H1 (cell line): ENCODE results near the gene ZNF334. TPM values are rescaled to one million over a fixed set of nuclear protein-coding genes. Genes with fewer than 3 reads are reported as not detected.

ENCODE experiments used
- CTCF ChIA-PET: fragments of 300-600 bp; sonication (Branson Sonifier 250); formaldehyde crosslinking; loops from one replicate; lab custom pipeline; 2021; ENCODE audit not compliant: partially characterized antibody; lab: Charles Lee
- POLR2A ChIA-PET: fragments of 300-600 bp; sonication (Branson Sonifier 250); formaldehyde crosslinking; loops from one replicate; lab custom pipeline; 2021; ENCODE audit warnings: inconsistent platforms; ENCODE audit not compliant: partially characterized antibody; lab: Charles Lee
- DNase-seq, 2 experiments: peaks; one replicate each; pipeline versions ENCODE4 v3.0.0 to v3.0.0-alpha.2; 2010 to 2022; ENCODE audit warnings: low spot score in 2 of 2, low read depth in 1 of 2, mixed read lengths in 1 of 2
- FAIRE-seq: peaks from 2 replicates; lab custom pipeline; 2011; peaks lifted over from hg19 to GRCh38; lab: Jason Lieb, UNC
- H2AFZ ChIP-seq: 2 replicates; pipeline ENCODE4 v1.8.1; 2012; ENCODE audit warnings: low read length, inconsistent platforms
- H2AK5ac ChIP-seq: 2 replicates; pipeline ENCODE4 v1.6.1; 2013; ENCODE audit warnings: low read depth, low read length
- H2BK120ac ChIP-seq: replicated peaks from 2 replicates; pipeline ENCODE3; 2013; ENCODE audit warnings: low read depth, low read length, inconsistent platforms
- H2BK12ac ChIP-seq: 2 replicates; pipeline ENCODE4 v1.6.1; 2013; ENCODE audit warnings: low read depth, low read length
- H2BK15ac ChIP-seq: 2 replicates; pipeline ENCODE4 v1.6.1; 2013; ENCODE audit warnings: low read length
- H2BK20ac ChIP-seq: 2 replicates; pipeline ENCODE4 v1.6.1; 2013; ENCODE audit warnings: low read length
- H2BK5ac ChIP-seq: 2 replicates; pipeline ENCODE4 v1.6.1; 2013; ENCODE audit warnings: low read depth, low read length
- H3K14ac ChIP-seq: 2 replicates; pipeline ENCODE4 v1.6.1; 2013; ENCODE audit warnings: inconsistent platforms; ENCODE audit not compliant: insufficient read length
- H3K18ac ChIP-seq: 2 replicates; pipeline ENCODE4 v1.6.1; 2013; ENCODE audit warnings: low read length; ENCODE audit errors: extremely low read depth
- H3K23ac ChIP-seq: 2 replicates; pipeline ENCODE4 v1.6.1; 2013; ENCODE audit warnings: inconsistent platforms; ENCODE audit not compliant: insufficient read length
- H3K23me2 ChIP-seq: 2 replicates; pipeline ENCODE4 v1.6.1; 2013; ENCODE audit warnings: low read depth, low read length
- H3K27ac ChIP-seq: 2 replicates; pipeline ENCODE4 v1.6.1; 2011; ENCODE audit warnings: low read depth, low read length, inconsistent platforms
- H3K27me3 ChIP-seq, 4 experiments: replicated peaks in 1 of 4; 1 replicate in 1 of 4; 2 replicates in 3 of 4; pipeline versions ENCODE4 v1.6.1 to v1.8.1; 2011 to 2013; ENCODE audit warnings: low read length in 3 of 4, mild to moderate bottlenecking in 3 of 4, inconsistent platforms in 2 of 4, mixed read lengths in 2 of 4, moderate library complexity in 1 of 4; ENCODE audit not compliant: control insufficient read depth in 3 of 4, insufficient read depth in 3 of 4; ENCODE audit errors: extremely low read depth in 1 of 4
- H3K36me3 ChIP-seq, 4 experiments: 2 replicates each; pipeline versions ENCODE4 v1.6.1 to v1.8.1; 2011 to 2013; ENCODE audit warnings: mild to moderate bottlenecking in 4 of 4, low read length in 3 of 4, moderate library complexity in 2 of 4, control low read depth in 1 of 4, inconsistent platforms in 1 of 4; ENCODE audit not compliant: insufficient read depth in 4 of 4, control insufficient read depth in 2 of 4
- H3K4ac ChIP-seq: replicated peaks from 2 replicates; pipeline ENCODE3; 2013; ENCODE audit warnings: low read length, low read depth, mixed read lengths, inconsistent platforms; ENCODE audit not compliant: insufficient read length
- H3K4me1 ChIP-seq, 4 experiments: replicated peaks in 1 of 4; 1 replicate in 1 of 4; 2 replicates in 3 of 4; pipeline versions ENCODE4 v1.6.1 to v1.8.1; 2011 to 2013; ENCODE audit warnings: low read length in 3 of 4, inconsistent platforms in 2 of 4, mixed read lengths in 1 of 4; ENCODE audit not compliant: insufficient read depth in 4 of 4, control insufficient read depth in 3 of 4
- H3K4me2 ChIP-seq, 2 experiments: 2 replicates each; pipeline versions ENCODE4 v1.6.1 to v1.8.1; 2011 to 2013; ENCODE audit warnings: low read depth in 2 of 2, low read length in 2 of 2, control low read depth in 1 of 2, inconsistent platforms in 1 of 2, mild to moderate bottlenecking in 1 of 2; ENCODE audit not compliant: insufficient read depth in 1 of 2
- H3K4me3 ChIP-seq, 4 experiments: fragments of 200-600, 300-600 bp in 1 of 4; sonication (generic), shearing (Covaris generic), sonication (Bioruptor Twin) in 1 of 4; 2 replicates each; pipeline versions ENCODE4 v1.5.1 to v1.8.1; 2011 to 2016; ENCODE audit warnings: low read length in 4 of 4, low read depth in 3 of 4, control low read depth in 2 of 4, inconsistent platforms in 2 of 4, mild to moderate bottlenecking in 2 of 4, mixed read lengths in 1 of 4, moderate library complexity in 1 of 4; ENCODE audit not compliant: insufficient read depth in 2 of 4; ENCODE audit errors: extremely low read depth in 1 of 4
- H3K56ac ChIP-seq: replicated peaks from 2 replicates; pipeline ENCODE3; 2013; ENCODE audit warnings: low read depth, mild to moderate bottlenecking, mixed read lengths, low read length, inconsistent platforms; ENCODE audit not compliant: insufficient read length
- H3K79me1 ChIP-seq: 2 replicates; pipeline ENCODE4 v1.6.1; 2013; ENCODE audit warnings: low read depth, low read length, control low read depth
- H3K79me2 ChIP-seq, 2 experiments: 2 replicates each; pipeline versions ENCODE4 v1.6.1 to v1.8.1; 2012 to 2013; ENCODE audit warnings: low read length in 2 of 2, mild to moderate bottlenecking in 2 of 2, inconsistent platforms in 1 of 2; ENCODE audit not compliant: insufficient read depth in 2 of 2, control insufficient read depth in 1 of 2
- H3K9ac ChIP-seq, 4 experiments: replicated peaks in 1 of 4; 1 replicate in 1 of 4; 2 replicates in 3 of 4; pipeline versions ENCODE4 v1.6.1 to v1.8.1; 2011 to 2013; ENCODE audit warnings: low read depth in 3 of 4, low read length in 3 of 4, control low read depth in 2 of 4, mild to moderate bottlenecking in 2 of 4, moderate library complexity in 2 of 4, inconsistent platforms in 1 of 4; ENCODE audit errors: extremely low read depth in 1 of 4
- H3K9me3 ChIP-seq, 2 experiments: 2 replicates each; pipeline versions ENCODE4 v1.6.1 to v1.8.1; 2012 to 2013; ENCODE audit warnings: mild to moderate bottlenecking in 2 of 2, moderate library complexity in 2 of 2, control low read depth in 1 of 2, inconsistent platforms in 1 of 2, low read depth in 1 of 2, low read length in 1 of 2, mixed read lengths in 1 of 2; ENCODE audit not compliant: insufficient read depth in 2 of 2
- H4K20me1 ChIP-seq, 2 experiments: replicated peaks in 1 of 2; 2 replicates each; pipeline versions ENCODE3 to v1.8.1; 2011 to 2013; ENCODE audit warnings: inconsistent platforms in 2 of 2, low read length in 2 of 2, mild to moderate bottlenecking in 1 of 2; ENCODE audit not compliant: insufficient read depth in 2 of 2, control insufficient read depth in 1 of 2
- H4K5ac ChIP-seq: 2 replicates; pipeline ENCODE4 v1.6.1; 2013; ENCODE audit warnings: low read length, low read depth, mixed read lengths, inconsistent platforms; ENCODE audit not compliant: insufficient read length
- H4K8ac ChIP-seq: 2 replicates; pipeline ENCODE4 v1.8.0; 2013; ENCODE audit warnings: mild to moderate bottlenecking, moderate library complexity, low read length, inconsistent platforms; ENCODE audit not compliant: insufficient read depth; ENCODE audit errors: extremely low read depth
- H4K91ac ChIP-seq: replicated peaks from 2 replicates; pipeline ENCODE3; 2013; ENCODE audit warnings: low read length, mixed read lengths, inconsistent platforms; ENCODE audit not compliant: insufficient read length
- FOSL1 ChIP-seq: IDR thresholded peaks from 2 replicates; pipeline ENCODE4 v1.6.1; 2011; ENCODE audit warnings: mild to moderate bottlenecking, low read depth, low read length, moderate library complexity; ENCODE audit not compliant: insufficient read depth
- GABPA ChIP-seq: IDR thresholded peaks from 2 replicates; pipeline ENCODE4 v1.6.1; 2011; ENCODE audit warnings: mild to moderate bottlenecking, low read length, moderate library complexity, borderline replicate concordance; ENCODE audit not compliant: insufficient read depth
- KDM4A ChIP-seq: IDR thresholded peaks from one replicate; pipeline ENCODE4 v1.7.1; 2012; ENCODE audit warnings: low read depth, mild to moderate bottlenecking, moderate library complexity, low read length, inconsistent platforms; ENCODE audit not compliant: severe bottlenecking
- KDM5A ChIP-seq: fragments of 200-600 bp; IDR thresholded peaks from 2 replicates; pipeline ENCODE4 v1.7.1; 2012; ENCODE audit warnings: mild to moderate bottlenecking, low read length, inconsistent platforms, mixed read lengths
- MAFK ChIP-seq: IDR thresholded peaks from 2 replicates; pipeline ENCODE4 v1.6.1; 2012; ENCODE audit warnings: low read depth, mild to moderate bottlenecking, improper control_type of control experiment, low read length
- NRF1 ChIP-seq: IDR thresholded peaks from 2 replicates; pipeline ENCODE4 v1.6.1; 2011; ENCODE audit warnings: mild to moderate bottlenecking, low read depth, low read length, improper control_type of control experiment
- RXRA ChIP-seq: IDR thresholded peaks from 2 replicates; pipeline ENCODE4 v1.6.1; 2011; ENCODE audit warnings: low read depth, mild to moderate bottlenecking, low read length, moderate library complexity; ENCODE audit not compliant: insufficient read depth
- SIN3A ChIP-seq, 2 experiments: IDR thresholded peaks in 1 of 2; conservative IDR thresholded peaks in 1 of 2; 2 replicates each; pipeline ENCODE4 v1.6.1; 2011 to 2012; ENCODE audit warnings: low read length in 2 of 2, improper control_type of control experiment in 1 of 2, low read depth in 1 of 2, mild to moderate bottlenecking in 1 of 2
- SIX5 ChIP-seq: IDR thresholded peaks from 2 replicates; pipeline ENCODE4 v1.6.1; 2011; ENCODE audit warnings: mild to moderate bottlenecking, low read depth, low read length
- SP1 ChIP-seq: IDR thresholded peaks from 2 replicates; pipeline ENCODE4 v1.6.1; 2011; ENCODE audit warnings: low read depth, low read length
- WGBS, 2 experiments: shearing (Covaris generic) in 1 of 2; methylation state at CpG; one replicate each; pipeline versions ENCODE4 v1.1.6 to v1.1.7; 2013 to 2015; ENCODE audit warnings: low lambda C conversion rate in 2 of 2, mixed read lengths in 2 of 2, inconsistent platforms in 1 of 2, low coverage in 1 of 2, missing lambda C conversion rate in 1 of 2; ENCODE audit not compliant: insufficient replicate concordance in 2 of 2, insufficient coverage in 1 of 2, insufficient read length in 1 of 2; ENCODE audit errors: extremely low coverage in 1 of 2, missing lambda C conversion rate in 1 of 2; 5-methylcytosine and 5-hydroxymethylcytosine counted together
- polyA plus RNA-seq, 7 experiments: library from polyadenylated mRNA; depleted of rRNA in 3 of 7; stranded (reverse) in 5 of 7; unstranded in 2 of 7; fragments of >200 nt in 5 of 7; fragments of 200-250 nt in 2 of 7; gene quantifications; 1 replicate in 5 of 7; 2 replicates in 1 of 7; 4 replicates in 1 of 7; pipeline versions ENCODE4 v1.2.1 to v1.2.3, GENCODE V29; 2011 to 2013; ENCODE audit warnings: missing spikeins in 2 of 7, mixed read lengths in 2 of 7
- total RNA-seq: library from RNA; stranded (reverse); fragmentation: NEBNext Ultra II Directional; extraction: Animal tissue kit (Norgen Biotek cat#: 25700); gene quantifications from 2 replicates; pipeline ENCODE4 v1.2.1, GENCODE V29; 2021
- TF ChIP-seq, protein P1 (sequence below): IDR thresholded peaks from 2 replicates; pipeline ENCODE4 v1.6.1; 2012; ENCODE audit warnings: low read length, inconsistent platforms

ZNF334 gene
- total and polyA plus RNA-seq, 2 of the 8 experiments (the other 6 are each of a cell fraction or from before 2014, with no cell fraction given) = 8.8 to 17.8 TPM

DNA sequence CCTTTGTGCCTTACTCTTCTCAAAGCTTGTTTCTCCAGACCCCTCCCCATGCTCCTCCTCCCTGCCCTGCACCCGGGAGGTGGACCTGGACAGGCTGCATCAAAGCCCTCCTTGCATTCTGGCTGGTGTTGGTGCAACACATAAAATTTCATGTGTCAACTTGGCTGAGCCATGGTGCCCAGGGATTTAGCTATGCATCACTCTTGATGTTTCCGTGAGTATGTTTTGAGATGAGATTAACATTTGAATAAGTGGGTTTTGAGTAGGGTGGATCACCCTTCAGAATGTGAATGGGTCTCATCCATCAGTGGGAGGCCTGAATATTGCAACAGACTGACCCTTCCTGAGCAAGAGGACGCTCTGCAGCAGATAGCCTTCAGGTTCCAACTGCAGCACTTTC lies 41.5 kb upstream of the ZNF334 start:
- no peak overlapping the region; a peak in 1 of 8 replicates for H3K4me3 ChIP-seq
- H3K14ac ChIP-seq = no peak overlapping the region
- no peak overlapping the region for H2BK120ac ChIP-seq
- WGBS, 2 experiments = 42% methylated on average over 3 of the region's 3 CpGs; no CpG with 5 or more reads in 1 of the 2 experiments
- ChIA-PET CTCF (interaction anchor here (0.5 to 7.7 kb wide), 12 partner anchors 6 to 598 kb away, joined by 3 to 64 read pairs (median 4); no protein-coding TSS in a partner anchor), POLR2A (interaction anchor here (0.9 to 1.2 kb wide), 3 partner anchors 10 to 40 kb away, joined by 3 to 7 read pairs (median 3); no protein-coding TSS in a partner anchor)
- TF ChIP-seq KDM5A = no peak
- TF ChIP-seq RXRA = no peak
- no peak for TF ChIP-seq GABPA
- TF ChIP-seq, protein P1, sequence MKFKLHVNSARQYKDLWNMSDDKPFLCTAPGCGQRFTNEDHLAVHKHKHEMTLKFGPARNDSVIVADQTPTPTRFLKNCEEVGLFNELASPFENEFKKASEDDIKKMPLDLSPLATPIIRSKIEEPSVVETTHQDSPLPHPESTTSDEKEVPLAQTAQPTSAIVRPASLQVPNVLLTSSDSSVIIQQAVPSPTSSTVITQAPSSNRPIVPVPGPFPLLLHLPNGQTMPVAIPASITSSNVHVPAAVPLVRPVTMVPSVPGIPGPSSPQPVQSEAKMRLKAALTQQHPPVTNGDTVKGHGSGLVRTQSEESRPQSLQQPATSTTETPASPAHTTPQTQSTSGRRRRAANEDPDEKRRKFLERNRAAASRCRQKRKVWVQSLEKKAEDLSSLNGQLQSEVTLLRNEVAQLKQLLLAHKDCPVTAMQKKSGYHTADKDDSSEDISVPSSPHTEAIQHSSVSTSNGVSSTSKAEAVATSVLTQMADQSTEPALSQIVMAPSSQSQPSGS = no peak
- TF ChIP-seq SP1 = no peak
- TF ChIP-seq KDM4A = no peak
- TF ChIP-seq SIN3A (conservative IDR thresholded peaks at IDR 0.05 in 1 of 2, IDR thresholded peaks at IDR 0.05 in 1 of 2; ENCODE audit: low read depth in 1 of 2, low read length in 2 of 2) = no peak
- no peak for TF ChIP-seq NRF1
- no peak for TF ChIP-seq FOSL1
- no peak for TF ChIP-seq MAFK
- TF ChIP-seq SIX5 = no peak
- no peaks in the 10 kb centered on the region for H3K23me2 ChIP-seq
- H3K9me3 ChIP-seq = no peaks in the 10 kb centered on the region
- peak overlapping the region; percentile 71; the same call in 1 of the 2 replicates for H2BK12ac ChIP-seq
- H3K18ac ChIP-seq = peak overlapping the region; percentile 57
- H4K91ac ChIP-seq = peak overlapping the region; percentile 16
- no peak overlapping the region for H3K27ac ChIP-seq
- no peak overlapping the region for H2AFZ ChIP-seq
- no peak overlapping the region for H3K23ac ChIP-seq
- no peaks in the 10 kb centered on the region for H3K79me1 ChIP-seq
- no peak overlapping the region for H3K56ac ChIP-seq
- H2BK20ac ChIP-seq = peak overlapping the region; percentile 21; the same call in 1 of the 2 replicates
- H3K27me3 ChIP-seq = no peaks in the 10 kb centered on the region; a peak in 1 of 7 replicates
- FAIRE-seq = no peak
- no peak for DNase-seq
- H3K9ac ChIP-seq = no peak overlapping the region
- no peak overlapping the region for H2AK5ac ChIP-seq
- no peak overlapping the region for H3K4ac ChIP-seq
- peaks cover 13 to 35% (median 23%) of the 10 kb centered on the region in 4 experiments for H3K4me1 ChIP-seq
- H4K20me1 ChIP-seq = no peaks in the 10 kb centered on the region
- no peak overlapping the region for H4K5ac ChIP-seq
- no peaks in the 10 kb centered on the region for H3K36me3 ChIP-seq
- H4K8ac ChIP-seq = no peak overlapping the region
- H2BK5ac ChIP-seq = peak overlapping the region; percentile 48
- H3K79me2 ChIP-seq = no peaks in the 10 kb centered on the region
- H2BK15ac ChIP-seq = 0 out of 2 replicates have a peak overlapping the region, but pooled peaks have one; percentile 33
- H3K4me2 ChIP-seq = peak overlapping the region; percentile 24 to 41
